ENCODE results near the gene NDUFA7. TPM values are rescaled to one million over a fixed set of nuclear protein-coding genes. Genes with fewer than 3 reads are reported as not detected.

Gene NDUFA7
- total and polyA plus RNA-seq, 2 of the 13 experiments (the other 11 are each of a cell fraction or from before 2014, with no cell fraction given), result 64.5 to 71.5 TPM

DNA sequence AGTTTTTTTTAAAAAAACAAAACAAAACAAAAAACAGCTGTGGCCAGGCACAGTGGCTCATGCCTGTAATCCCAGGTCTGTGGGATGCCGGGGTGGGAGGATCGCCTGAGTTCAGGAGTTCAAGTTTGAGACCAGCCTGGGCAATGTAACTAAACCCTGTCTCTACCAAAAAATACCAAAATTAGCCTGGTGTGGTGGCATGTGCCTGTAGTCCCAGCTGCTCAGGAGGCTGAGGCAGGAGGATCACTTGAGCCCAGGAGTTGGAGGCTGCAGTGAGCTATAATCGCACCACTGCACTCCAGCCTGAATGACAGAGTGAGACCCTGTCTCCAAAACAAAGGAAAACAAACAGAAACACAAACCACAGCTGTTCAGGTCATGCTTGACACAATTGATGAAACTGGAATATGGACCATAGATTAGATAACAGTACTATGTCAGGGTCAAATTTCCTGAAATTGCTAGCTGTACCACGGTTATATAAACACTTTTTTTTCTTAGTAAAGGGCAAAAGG lies 35.9 kb upstream of the NDUFA7 start (continued):
- TF ChIP-seq HNF4G (IDR thresholded peaks at IDR 0.05; ENCODE audit: borderline replicate concordance, low read depth, low read length) (peak; percentile 92), HNF4G (CRISPR knock-in tag; IDR thresholded peaks at IDR 0.05; ENCODE audit: borderline replicate concordance, low read depth) (peak; percentile 92), SMAD3 (CRISPR knock-in tag; IDR thresholded peaks at IDR 0.05) (peak; percentile 47; the same call in 1 of the 2 replicates), SAFB2 (CRISPR knock-in tag; IDR thresholded peaks at IDR 0.05; ENCODE audit: borderline replicate concordance, low read depth) (no peak), RNF2 (conservative IDR thresholded peaks at IDR 0.05; ENCODE audit: low read depth) (no peak), ZZZ3 (CRISPR knock-in tag; IDR thresholded peaks at IDR 0.05; ENCODE audit: borderline replicate concordance) (no peak), ZNF605 (CRISPR knock-in tag; IDR thresholded peaks at IDR 0.05) (no peak), TBP (CRISPR knock-in tag; IDR thresholded peaks at IDR 0.05) (no peak), ZNF256 (CRISPR knock-in tag; conservative IDR thresholded peaks at IDR 0.05) (no peak), SMAD1 (CRISPR knock-in tag; IDR thresholded peaks at IDR 0.05; ENCODE audit: borderline replicate concordance, low read depth) (no peak; the same call in 1 of the 2 replicates), ZFYVE20 (CRISPR knock-in tag; IDR thresholded peaks at IDR 0.05; ENCODE audit: borderline replicate concordance, low read depth) (no peak), ZNF441 (CRISPR knock-in tag; IDR thresholded peaks at IDR 0.05; ENCODE audit: borderline replicate concordance) (no peak), MIER2 (CRISPR knock-in tag; IDR thresholded peaks at IDR 0.05) (peak; percentile 26; the same call in 1 of the 2 replicates), ETV6 (CRISPR knock-in tag; conservative IDR thresholded peaks at IDR 0.05) (no peak), KLF16 (CRISPR knock-in tag; IDR thresholded peaks at IDR 0.05) (peak in 1 of 2 experiments; percentile 62; a peak in 1 of 4 replicates), ZNF30 (CRISPR knock-in tag; IDR thresholded peaks at IDR 0.05) (no peak)
- TF ChIP-seq, protein P1, sequence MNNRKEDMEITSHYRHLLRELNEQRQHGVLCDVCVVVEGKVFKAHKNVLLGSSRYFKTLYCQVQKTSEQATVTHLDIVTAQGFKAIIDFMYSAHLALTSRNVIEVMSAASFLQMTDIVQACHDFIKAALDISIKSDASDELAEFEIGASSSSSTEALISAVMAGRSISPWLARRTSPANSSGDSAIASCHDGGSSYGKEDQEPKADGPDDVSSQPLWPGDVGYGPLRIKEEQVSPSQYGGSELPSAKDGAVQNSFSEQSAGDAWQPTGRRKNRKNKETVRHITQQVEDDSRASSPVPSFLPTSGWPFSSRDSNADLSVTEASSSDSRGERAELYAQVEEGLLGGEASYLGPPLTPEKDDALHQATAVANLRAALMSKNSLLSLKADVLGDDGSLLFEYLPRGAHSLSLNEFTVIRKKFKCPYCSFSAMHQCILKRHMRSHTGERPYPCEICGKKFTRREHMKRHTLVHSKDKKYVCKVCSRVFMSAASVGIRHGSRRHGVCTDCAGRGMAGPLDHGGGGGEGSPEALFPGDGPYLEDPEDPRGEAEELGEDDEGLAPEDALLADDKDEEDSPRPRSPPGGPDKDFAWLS (CRISPR knock-in tag; IDR thresholded peaks at IDR 0.05; ENCODE audit: borderline replicate concordance), result no peak
- TF ChIP-seq, protein P2, sequence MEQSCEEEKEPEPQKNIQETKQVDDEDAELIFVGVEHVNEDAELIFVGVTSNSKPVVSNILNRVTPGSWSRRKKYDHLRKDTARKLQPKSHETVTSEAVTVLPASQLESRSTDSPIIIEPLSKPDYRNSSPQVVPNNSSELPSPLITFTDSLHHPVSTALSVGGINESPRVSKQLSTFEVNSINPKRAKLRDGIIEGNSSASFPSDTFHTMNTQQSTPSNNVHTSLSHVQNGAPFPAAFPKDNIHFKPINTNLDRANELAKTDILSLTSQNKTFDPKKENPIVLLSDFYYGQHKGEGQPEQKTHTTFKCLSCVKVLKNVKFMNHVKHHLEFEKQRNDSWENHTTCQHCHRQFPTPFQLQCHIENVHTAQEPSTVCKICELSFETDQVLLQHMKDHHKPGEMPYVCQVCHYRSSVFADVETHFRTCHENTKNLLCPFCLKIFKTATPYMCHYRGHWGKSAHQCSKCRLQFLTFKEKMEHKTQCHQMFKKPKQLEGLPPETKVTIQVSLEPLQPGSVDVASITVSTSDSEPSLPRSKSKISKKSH (CRISPR knock-in tag; IDR thresholded peaks at IDR 0.05; ENCODE audit: borderline replicate concordance), result no peak
- TF ChIP-seq, protein P3, sequence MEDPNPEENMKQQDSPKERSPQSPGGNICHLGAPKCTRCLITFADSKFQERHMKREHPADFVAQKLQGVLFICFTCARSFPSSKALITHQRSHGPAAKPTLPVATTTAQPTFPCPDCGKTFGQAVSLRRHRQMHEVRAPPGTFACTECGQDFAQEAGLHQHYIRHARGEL (CRISPR knock-in tag; IDR thresholded peaks at IDR 0.05), result no peak
- TF ChIP-seq, protein P4, sequence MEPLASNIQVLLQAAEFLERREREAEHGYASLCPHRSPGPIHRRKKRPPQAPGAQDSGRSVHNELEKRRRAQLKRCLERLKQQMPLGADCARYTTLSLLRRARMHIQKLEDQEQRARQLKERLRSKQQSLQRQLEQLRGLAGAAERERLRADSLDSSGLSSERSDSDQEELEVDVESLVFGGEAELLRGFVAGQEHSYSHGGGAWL (CRISPR knock-in tag; IDR thresholded peaks at IDR 0.05), result no peak
- TF ChIP-seq, protein P5, sequence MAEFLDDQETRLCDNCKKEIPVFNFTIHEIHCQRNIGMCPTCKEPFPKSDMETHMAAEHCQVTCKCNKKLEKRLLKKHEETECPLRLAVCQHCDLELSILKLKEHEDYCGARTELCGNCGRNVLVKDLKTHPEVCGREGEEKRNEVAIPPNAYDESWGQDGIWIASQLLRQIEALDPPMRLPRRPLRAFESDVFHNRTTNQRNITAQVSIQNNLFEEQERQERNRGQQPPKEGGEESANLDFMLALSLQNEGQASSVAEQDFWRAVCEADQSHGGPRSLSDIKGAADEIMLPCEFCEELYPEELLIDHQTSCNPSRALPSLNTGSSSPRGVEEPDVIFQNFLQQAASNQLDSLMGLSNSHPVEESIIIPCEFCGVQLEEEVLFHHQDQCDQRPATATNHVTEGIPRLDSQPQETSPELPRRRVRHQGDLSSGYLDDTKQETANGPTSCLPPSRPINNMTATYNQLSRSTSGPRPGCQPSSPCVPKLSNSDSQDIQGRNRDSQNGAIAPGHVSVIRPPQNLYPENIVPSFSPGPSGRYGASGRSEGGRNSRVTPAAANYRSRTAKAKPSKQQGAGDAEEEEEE (CRISPR knock-in tag; IDR thresholded peaks at IDR 0.05; ENCODE audit: borderline replicate concordance), result no peak
- TF ChIP-seq, protein P6, sequence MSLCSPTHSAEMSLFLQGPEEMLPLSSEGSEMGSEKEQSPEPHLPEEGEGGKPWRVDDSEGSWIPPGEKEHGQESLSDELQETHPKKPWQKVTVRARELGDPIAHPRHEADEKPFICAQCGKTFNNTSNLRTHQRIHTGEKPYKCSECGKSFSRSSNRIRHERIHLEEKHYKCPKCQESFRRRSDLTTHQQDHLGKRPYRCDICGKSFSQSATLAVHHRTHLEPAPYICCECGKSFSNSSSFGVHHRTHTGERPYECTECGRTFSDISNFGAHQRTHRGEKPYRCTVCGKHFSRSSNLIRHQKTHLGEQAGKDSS (CRISPR knock-in tag; IDR thresholded peaks at IDR 0.05; ENCODE audit: borderline replicate concordance, low read depth), result peak; percentile 39; the same call in 1 of the 2 replicates
- TF ChIP-seq, protein P7, sequence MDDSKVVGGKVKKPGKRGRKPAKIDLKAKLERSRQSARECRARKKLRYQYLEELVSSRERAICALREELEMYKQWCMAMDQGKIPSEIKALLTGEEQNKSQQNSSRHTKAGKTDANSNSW (CRISPR knock-in tag; IDR thresholded peaks at IDR 0.05; ENCODE audit: borderline replicate concordance), result no peak

Measured in HepG2 (cell line).